Stomach (tissue), 9 donors: Measurements from ENCODE around the gene TRAF3. TPM values are rescaled to one million over a fixed set of nuclear protein-coding genes. Genes with fewer than 3 reads are reported as not detected.

ENCODE experiments used
- DNase-seq, 2 donors: peaks; one replicate each; pipeline versions ENCODE4 v3.0.0 to v3.0.0-alpha.2; 2013 to 2019
- H3K27ac ChIP-seq, 5 donors: fragments of 200-600 bp in 4 of 5; sonication (generic) in 4 of 5; one replicate each; pipeline ENCODE4 v1.5.1; 2013 to 2019; ENCODE audit warnings: mild to moderate bottlenecking in 1 of 5, moderate library complexity in 1 of 5
- H3K27me3 ChIP-seq, 3 donors: fragments of 200-600 bp; sonication (generic); one replicate each; pipeline ENCODE4 v1.5.1; 2017 to 2019; ENCODE audit warnings: mixed run types in 1 of 3
- H3K36me3 ChIP-seq, 4 donors: fragments of 200-600 bp; sonication (generic); 1 replicate in 3 of 4; 2 replicates in 1 of 4; pipeline ENCODE4 v1.5.1; 2016 to 2019
- H3K4me1 ChIP-seq, 4 donors: fragments of 200-600 bp; sonication (generic); one replicate each; pipeline ENCODE4 v1.5.1; 2016 to 2019
- H3K4me3 ChIP-seq, 4 donors: fragments of 200-600 bp; sonication (generic) in 3 of 4; one replicate each; pipeline ENCODE4 v1.5.1; 2016 to 2019; ENCODE audit warnings: mild to moderate bottlenecking in 1 of 4
- H3K9me3 ChIP-seq, 4 donors: fragments of 200-600 bp; sonication (generic); one replicate each; pipeline ENCODE4 v1.5.1; 2016 to 2019
- EP300 ChIP-seq: sonication (generic); formaldehyde crosslinking; IDR thresholded peaks from one replicate; pipeline ENCODE4 v1.6.1; 2017; ENCODE audit warnings: antibody characterized with exemption
- POLR2A ChIP-seq, 4 donors: fragments of 450-650 bp; IDR thresholded peaks; one replicate each; pipeline ENCODE4 v1.6.1; 2016; ENCODE audit warnings: antibody characterized with exemption in 4 of 4, control low read depth in 2 of 4, mild to moderate bottlenecking in 1 of 4, moderate library complexity in 1 of 4
- POLR2AphosphoS5 ChIP-seq, 3 donors: sonication (generic); formaldehyde crosslinking; IDR thresholded peaks; one replicate each; pipeline ENCODE4 v1.6.1; 2016; ENCODE audit warnings: antibody characterized with exemption in 3 of 3
- WGBS, 5 donors: extraction: QIAGEN DNeasy Blood & Tissue Kit in 3 of 5; methylation state at CpG; one replicate each; pipeline versions ENCODE4 v1.1.5 to v1.1.7; 2013 to 2018; 5-methylcytosine and 5-hydroxymethylcytosine counted together
- intact Hi-C: fragments of 100-400 bp; cut with DNase I; formaldehyde crosslinking; loops from one replicate; pipeline ENCODE4 v1.15.1; 2023; ENCODE audit warnings: low total_unique reads
- polyA plus RNA-seq, 3 donors: library from polyadenylated mRNA; stranded (reverse); fragments of 200-250 nt; gene quantifications; one replicate each; pipeline ENCODE4 v1.2.3, GENCODE V29; 2013
- total RNA-seq, 5 donors: library from RNA; depleted of rRNA; stranded (reverse); fragments of >200 nt; gene quantifications; one replicate each; pipeline versions ENCODE4 v1.1.0 to v1.2.3, GENCODE V29; 2014 to 2016
- TF ChIP-seq, protein P1 (sequence below), 7 experiments: fragments of 450-650 bp in 4 of 7; fragments of 200-600 bp in 3 of 7; sonication (generic) in 3 of 7; IDR thresholded peaks; one replicate each; pipeline ENCODE4 v1.5.1; 2016 to 2019; ENCODE audit warnings: antibody characterized with exemption in 7 of 7, control low read depth in 2 of 7, mild to moderate bottlenecking in 1 of 7
- donor health status: healthy with polysubstance abuse.
- donor health status: Bipolar disorder and iron deficiency.
- donor health status: healthy.

Gene TRAF3
- total and polyA plus RNA-seq, 8 donors, result 3.5 to 30.1 (median 6.3) TPM

DNA sequence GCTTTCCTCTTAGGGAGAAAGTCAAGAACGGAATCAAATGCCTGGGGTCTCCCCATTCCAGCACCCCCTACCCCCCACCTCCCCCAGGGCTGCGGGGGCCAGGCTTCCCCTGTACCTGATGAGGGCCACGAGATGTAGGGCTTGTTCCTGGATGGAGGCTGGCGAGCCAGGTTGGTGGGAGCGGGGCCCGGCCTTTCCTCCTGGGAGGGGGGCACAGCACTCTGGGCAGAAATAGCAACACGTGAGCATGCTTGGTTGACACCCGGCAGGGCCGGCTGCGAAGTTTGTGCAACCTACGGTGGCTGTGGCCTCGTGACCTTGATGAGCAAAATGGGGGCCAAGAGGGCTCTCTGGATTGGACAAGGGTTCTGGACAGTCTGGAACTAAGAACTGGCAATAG lies 160.9 kb downstream of the TRAF3 start:
- H3K4me3 ChIP-seq, result no peak overlapping the region
- intact Hi-C loops, result no loop called here
- TF ChIP-seq, protein P1, sequence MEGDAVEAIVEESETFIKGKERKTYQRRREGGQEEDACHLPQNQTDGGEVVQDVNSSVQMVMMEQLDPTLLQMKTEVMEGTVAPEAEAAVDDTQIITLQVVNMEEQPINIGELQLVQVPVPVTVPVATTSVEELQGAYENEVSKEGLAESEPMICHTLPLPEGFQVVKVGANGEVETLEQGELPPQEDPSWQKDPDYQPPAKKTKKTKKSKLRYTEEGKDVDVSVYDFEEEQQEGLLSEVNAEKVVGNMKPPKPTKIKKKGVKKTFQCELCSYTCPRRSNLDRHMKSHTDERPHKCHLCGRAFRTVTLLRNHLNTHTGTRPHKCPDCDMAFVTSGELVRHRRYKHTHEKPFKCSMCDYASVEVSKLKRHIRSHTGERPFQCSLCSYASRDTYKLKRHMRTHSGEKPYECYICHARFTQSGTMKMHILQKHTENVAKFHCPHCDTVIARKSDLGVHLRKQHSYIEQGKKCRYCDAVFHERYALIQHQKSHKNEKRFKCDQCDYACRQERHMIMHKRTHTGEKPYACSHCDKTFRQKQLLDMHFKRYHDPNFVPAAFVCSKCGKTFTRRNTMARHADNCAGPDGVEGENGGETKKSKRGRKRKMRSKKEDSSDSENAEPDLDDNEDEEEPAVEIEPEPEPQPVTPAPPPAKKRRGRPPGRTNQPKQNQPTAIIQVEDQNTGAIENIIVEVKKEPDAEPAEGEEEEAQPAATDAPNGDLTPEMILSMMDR (IDR thresholded peaks at IDR 0.05), result no peak
- TF ChIP-seq POLR2AphosphoS5 (IDR thresholded peaks at IDR 0.05), result no peak
- no peak for TF ChIP-seq POLR2A (IDR thresholded peaks at IDR 0.05)
- TF ChIP-seq EP300, result no peak
- no peak for DNase-seq
- H3K36me3 ChIP-seq, result peaks cover 50 to 90% (median 83%) of the 10 kb centered on the region in 4 donors
- WGBS, 5 donors, result 93 to 98% (median 97%) methylated on average over 11 to 12 of the region's 12 CpGs
- H3K4me1 ChIP-seq, result peaks cover 7 to 22% (median 14%) of the 10 kb centered on the region in 4 donors
- no peaks in the 10 kb centered on the region for H3K9me3 ChIP-seq
- no peak overlapping the region for H3K27ac ChIP-seq
- no peaks in the 10 kb centered on the region for H3K27me3 ChIP-seq

DNA sequence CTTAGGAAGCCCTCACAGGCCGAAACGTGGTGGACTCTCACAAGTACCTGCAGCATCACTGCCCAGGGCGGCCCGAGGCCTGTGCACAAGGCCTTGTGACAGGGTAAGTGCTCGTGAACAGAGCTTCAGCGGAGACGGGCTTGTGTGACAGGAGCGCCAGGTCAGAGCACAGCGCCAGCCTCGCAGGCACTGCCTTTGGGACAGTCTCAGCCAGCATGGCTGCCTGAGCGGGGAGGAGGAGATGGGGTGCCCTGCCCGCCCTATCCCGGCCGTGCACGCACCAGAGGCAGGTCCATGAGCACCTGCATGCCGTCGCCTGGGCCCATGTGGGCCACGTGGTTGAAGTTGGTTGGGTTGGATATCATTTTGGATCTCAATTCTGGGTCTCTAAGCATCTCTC lies 162.1 kb downstream of the TRAF3 start:
- TF ChIP-seq EP300 (no peak), POLR2A (IDR thresholded peaks at IDR 0.05) (no peak), POLR2AphosphoS5 (IDR thresholded peaks at IDR 0.05) (no peak)
- TF ChIP-seq, protein P1 (IDR thresholded peaks at IDR 0.05), result no peak

DNA sequence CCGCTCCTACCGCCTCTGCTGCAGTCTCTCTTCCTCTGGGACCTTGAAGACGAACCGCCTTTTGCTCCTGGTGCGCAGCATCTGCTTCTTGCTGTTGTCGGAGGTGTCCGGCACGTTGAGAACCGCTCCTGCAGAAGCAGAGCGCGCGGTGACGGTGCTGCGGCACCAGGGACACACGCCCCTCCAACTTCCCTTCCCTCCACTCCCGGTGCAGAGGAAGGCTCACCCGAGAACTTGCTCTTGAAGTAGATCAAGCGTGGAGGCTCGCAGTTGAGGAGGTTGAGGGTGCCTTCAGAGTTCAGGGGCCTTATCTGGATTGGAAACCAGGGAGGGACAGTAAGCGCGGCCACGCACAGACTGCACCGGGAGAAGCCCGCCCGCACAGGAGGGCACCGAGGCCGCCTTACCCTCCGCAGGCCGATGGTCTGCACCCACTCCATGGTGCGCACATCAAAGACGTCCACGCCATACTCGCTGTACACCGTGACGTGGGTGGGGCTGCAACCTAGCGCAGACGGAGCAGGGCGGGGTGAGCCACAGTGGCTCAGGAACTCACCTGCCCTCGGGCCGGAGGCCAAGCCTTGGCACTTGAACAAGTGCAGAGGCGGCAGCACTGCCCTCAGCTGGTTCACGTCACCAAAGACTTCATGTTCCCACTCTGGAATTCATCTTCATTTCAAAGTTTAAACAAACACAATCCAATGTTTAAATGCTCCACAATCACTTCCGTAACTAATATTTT lies 162.7 kb downstream of the TRAF3 start:
- Histone ChIP-seq H3K36me3 (peaks cover 68 to 94% (median 88%) of the 10 kb centered on the region in 4 donors), H3K27me3 (no peaks in the 10 kb centered on the region), H3K9me3 (no peaks in the 10 kb centered on the region), H3K4me3 (no peak overlapping the region), H3K27ac (peak overlapping the region in 1 of 5 donors; percentile 15), H3K4me1 (peaks cover 7 to 22% (median 14%) of the 10 kb centered on the region in 4 donors)
- TF ChIP-seq POLR2A (IDR thresholded peaks at IDR 0.05), result no peak
- peak in 1 of 3 donors; percentile 40 for TF ChIP-seq POLR2AphosphoS5 (IDR thresholded peaks at IDR 0.05)
- intact Hi-C loops, result no loop called here
- WGBS, 5 donors, result 74 to 80% (median 78%) methylated on average over 38 to 43 of the region's 43 CpGs
- peak in 1 of 2 donors; percentile 89 for DNase-seq

More for the DNA sequence above, 162.1 kb downstream of the TRAF3 start:
- no peaks in the 10 kb centered on the region for H3K27me3 ChIP-seq
- no peaks in the 10 kb centered on the region for H3K9me3 ChIP-seq
- no peak overlapping the region for H3K27ac ChIP-seq
- H3K4me1 ChIP-seq, result peaks cover 7 to 22% (median 14%) of the 10 kb centered on the region in 4 donors
- H3K4me3 ChIP-seq, result no peak overlapping the region
- no peak for DNase-seq
- WGBS, 5 donors, result 91 to 97% (median 95%) methylated on average over 18 of the region's 18 CpGs
- peaks cover 61 to 90% (median 83%) of the 10 kb centered on the region in 4 donors for H3K36me3 ChIP-seq
- intact Hi-C loops, result no loop called here

DNA sequence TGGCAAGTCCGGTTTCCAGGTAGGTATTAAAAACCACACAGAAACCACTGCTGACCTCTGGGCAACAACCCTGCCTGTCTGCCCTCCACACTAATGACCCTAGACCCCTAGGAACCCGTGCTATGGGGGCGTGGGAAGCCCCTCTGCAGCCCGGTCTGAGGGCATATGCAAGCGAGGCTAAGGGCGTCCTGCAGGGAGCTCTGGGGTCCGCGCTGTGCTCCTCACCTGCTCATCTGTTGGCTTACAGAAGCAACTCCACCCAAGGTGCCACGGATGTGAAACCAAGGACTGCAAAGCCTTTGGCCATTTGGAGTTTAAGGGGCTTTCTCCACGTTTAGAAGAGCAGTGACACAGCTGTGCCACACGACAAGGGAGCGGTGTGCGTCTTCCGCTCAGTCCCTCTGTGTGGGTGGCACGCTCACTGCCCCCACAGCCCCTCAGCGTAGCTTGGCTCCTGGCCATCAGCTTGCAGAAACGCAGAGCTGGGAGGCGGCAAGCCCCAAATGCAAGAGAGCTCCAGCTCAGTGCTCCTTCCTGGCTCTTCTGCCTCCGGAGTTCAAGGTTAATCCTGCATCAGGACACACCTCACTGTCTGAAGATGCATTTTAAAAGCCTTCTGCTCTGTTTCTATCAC lies 163.6 kb downstream of the TRAF3 start:
- WGBS, 5 donors, result 76 to 88% (median 85%) methylated on average over 18 to 19 of the region's 19 CpGs
- peaks cover 76 to 100% (median 96%) of the 10 kb centered on the region in 4 donors for H3K36me3 ChIP-seq
- no peaks in the 10 kb centered on the region for H3K9me3 ChIP-seq
- no peak for DNase-seq
- H3K27me3 ChIP-seq, result no peaks in the 10 kb centered on the region
- H3K4me1 ChIP-seq, result peaks cover 7 to 22% (median 14%) of the 10 kb centered on the region in 4 donors
- TF ChIP-seq EP300, result no peak
- no peak for TF ChIP-seq POLR2A (IDR thresholded peaks at IDR 0.05)
- TF ChIP-seq, protein P1 (IDR thresholded peaks at IDR 0.05), result no peak
- TF ChIP-seq POLR2AphosphoS5 (IDR thresholded peaks at IDR 0.05), result no peak
- H3K4me3 ChIP-seq, result no peak overlapping the region
- H3K27ac ChIP-seq, result peak overlapping the region in 1 of 5 donors; percentile 15
- intact Hi-C loops, result no loop called here
